GM19328 (cell line): ENCODE data around the gene ARHGAP32.

ENCODE experiments used
- ATAC-seq: cut with Tn5 transposase; IDR thresholded peaks from one replicate; pipeline ENCODE4 v1.9.1; 2021; ENCODE audit warnings: mild to moderate bottlenecking, moderate library complexity; ENCODE audit not compliant: unreplicated experiment

ARHGAP32 gene

GRCh38 chr11:129192150-129192549 lies at the start of gene ARHGAP32:
TSS of gene ARHGAP32 (minus strand) at chr11:129192325. CDS start at chr11:129192198, 127 bp downstream.
- no peak for ATAC-seq

GRCh38 chr11:129239207-129239606 lies 47.1 kb upstream of the ARHGAP32 start:
- ATAC-seq = no peak

- no peak for ATAC-seq
These were observed 45.9 kb upstream of the ARHGAP32 start for GRCh38 chr11:129237880-129238638.

GRCh38 chr11:129237456-129237855 lies 45.3 kb upstream of the ARHGAP32 start:
- ATAC-seq = no peak

GRCh38 chr11:129236850-129237249 lies 44.7 kb upstream of the ARHGAP32 start:
- ATAC-seq = no peak

- ATAC-seq = no peak
These were observed 42.9 kb upstream of the ARHGAP32 start for GRCh38 chr11:129234978-129235377.

- no peak for ATAC-seq
These were observed 37.9 kb upstream of the ARHGAP32 start for GRCh38 chr11:129230006-129230405.

- no peak for ATAC-seq
These were observed 34.2 kb upstream of the ARHGAP32 start for GRCh38 chr11:129226207-129226798.

GRCh38 chr11:129225190-129225589 lies 33.1 kb upstream of the ARHGAP32 start:
- no peak for ATAC-seq

- ATAC-seq = no peak
These were observed 32.4 kb upstream of the ARHGAP32 start for GRCh38 chr11:129224538-129224937.

- no peak for ATAC-seq
These were observed 31.6 kb upstream of the ARHGAP32 start for GRCh38 chr11:129223701-129224149.

- no peak for ATAC-seq
These were observed 31.1 kb upstream of the ARHGAP32 start for GRCh38 chr11:129223260-129223659.

GRCh38 chr11:129222158-129222557 lies 30.0 kb upstream of the ARHGAP32 start:
- ATAC-seq = no peak

- no peak for ATAC-seq
These were observed 23.6 kb upstream of the ARHGAP32 start for GRCh38 chr11:129215506-129216245.

GRCh38 chr11:129214710-129215295 lies 22.7 kb upstream of the ARHGAP32 start:
- ATAC-seq = no peak

- ATAC-seq = no peak
These were observed 21.1 kb upstream of the ARHGAP32 start for GRCh38 chr11:129213261-129213660.

- ATAC-seq = no peak
These were observed 19.3 kb upstream of the ARHGAP32 start for GRCh38 chr11:129211397-129211796.

- ATAC-seq = no peak
These were observed 18.7 kb upstream of the ARHGAP32 start for GRCh38 chr11:129210831-129211181.

GRCh38 chr11:129209891-129210830 lies 18.0 kb upstream of the ARHGAP32 start:
- no peak for ATAC-seq

- ATAC-seq = no peak
These were observed 16.7 kb upstream of the ARHGAP32 start for GRCh38 chr11:129208863-129209262.
